CD4-positive, alpha-beta memory T cell (primary cell): Measurements from ENCODE around the gene SLBP. TPM values are rescaled to one million over a fixed set of nuclear protein-coding genes. Genes with fewer than 3 reads are reported as not detected.

Source experiments
- CTCF ChIA-PET: fragments of 350-600 bp; sonication (Branson Sonifier 250); formaldehyde crosslinking; loops from one replicate; lab custom pipeline; 2021; ENCODE audit warnings: inconsistent platforms; ENCODE audit not compliant: partially characterized antibody; lab: Charles Lee
- POLR2A ChIA-PET: fragments of 350-600 bp; sonication (Branson Sonifier 250); formaldehyde crosslinking; loops from one replicate; lab custom pipeline; 2021; ENCODE audit not compliant: partially characterized antibody; lab: Charles Lee
- DNase-seq, 5 donors: peaks; one replicate each; pipeline versions ENCODE4 v3.0.0 to v3.0.0-alpha.2; 2020 to 2022; ENCODE audit warnings: mixed read lengths in 1 of 5
- H3K27ac ChIP-seq: one replicate; pipeline ENCODE4 v1.7.0; 2013; ENCODE audit warnings: low read depth, low read length
- H3K27me3 ChIP-seq: 2 replicates; pipeline ENCODE4 v1.7.0; 2013; ENCODE audit warnings: mild to moderate bottlenecking, low read length, moderate library complexity; ENCODE audit not compliant: insufficient read depth
- H3K36me3 ChIP-seq: 2 replicates; pipeline ENCODE4 v1.7.0; 2013; ENCODE audit warnings: mild to moderate bottlenecking, low read length, moderate library complexity; ENCODE audit not compliant: insufficient read depth
- H3K4me1 ChIP-seq: 2 replicates; pipeline ENCODE4 v1.7.0; 2013; ENCODE audit warnings: mild to moderate bottlenecking, low read length, moderate library complexity; ENCODE audit not compliant: insufficient read depth
- H3K4me3 ChIP-seq, 2 donors: one replicate each; pipeline ENCODE4 v1.7.0; 2013; ENCODE audit warnings: low read length in 2 of 2, mild to moderate bottlenecking in 1 of 2
- H3K9me3 ChIP-seq, 2 donors: one replicate each; pipeline ENCODE4 v1.7.0; 2013; ENCODE audit warnings: low read length in 2 of 2, control low read depth in 1 of 2; ENCODE audit not compliant: control insufficient read depth in 1 of 2
- H3K27ac Mint-ChIP-seq, 7 donors: one replicate each; pipeline ENCODE4 v1.8.0; 2020 to 2021; ENCODE audit warnings: mixed read lengths in 7 of 7, mild to moderate bottlenecking in 6 of 7, inconsistent platforms in 3 of 7, moderate library complexity in 3 of 7
- H3K27me3 Mint-ChIP-seq, 2 donors: one replicate each; pipeline ENCODE4 v1.8.0; 2020 to 2021; ENCODE audit warnings: mixed read lengths in 2 of 2
- H3K36me3 Mint-ChIP-seq, 2 donors: one replicate each; pipeline ENCODE4 v1.8.0; 2020 to 2021; ENCODE audit warnings: mixed read lengths in 2 of 2, inconsistent platforms in 1 of 2, mild to moderate bottlenecking in 1 of 2
- H3K4me1 Mint-ChIP-seq, 4 donors: one replicate each; pipeline ENCODE4 v1.8.0; 2020 to 2021; ENCODE audit warnings: mixed read lengths in 4 of 4, mild to moderate bottlenecking in 1 of 4
- H3K4me3 Mint-ChIP-seq, 8 donors: one replicate each; pipeline ENCODE4 v1.8.0; 2020 to 2021; ENCODE audit warnings: mixed read lengths in 8 of 8, mild to moderate bottlenecking in 7 of 8, moderate library complexity in 6 of 8, inconsistent platforms in 3 of 8
- H3K9me3 Mint-ChIP-seq, 8 donors: one replicate each; pipeline ENCODE4 v1.8.0; 2020 to 2021; ENCODE audit warnings: mixed read lengths in 8 of 8, mild to moderate bottlenecking in 5 of 8, inconsistent platforms in 3 of 8, moderate library complexity in 1 of 8
- intact Hi-C: fragments of 100-400 bp; cut with micrococcal nuclease; formaldehyde crosslinking; loops from one replicate; pipeline ENCODE4 v1.15.1; 2023
- polyA plus RNA-seq, 2 donors: library from polyadenylated mRNA; unstranded; fragments of 300-500 nt; fragmentation: Illumina TruSeq; gene quantifications; one replicate each; pipeline ENCODE4 v1.2.3, GENCODE V29; 2021
- total RNA-seq, 2 experiments: library from RNA; stranded (reverse); gene quantifications; one replicate each; pipeline ENCODE4 v1.2.3, GENCODE V29; 2021

The SLBP gene
- total and polyA plus RNA-seq, 4 experiments from 2014 or later = 41.8 to 71.6 (median 58.0) TPM

DNA sequence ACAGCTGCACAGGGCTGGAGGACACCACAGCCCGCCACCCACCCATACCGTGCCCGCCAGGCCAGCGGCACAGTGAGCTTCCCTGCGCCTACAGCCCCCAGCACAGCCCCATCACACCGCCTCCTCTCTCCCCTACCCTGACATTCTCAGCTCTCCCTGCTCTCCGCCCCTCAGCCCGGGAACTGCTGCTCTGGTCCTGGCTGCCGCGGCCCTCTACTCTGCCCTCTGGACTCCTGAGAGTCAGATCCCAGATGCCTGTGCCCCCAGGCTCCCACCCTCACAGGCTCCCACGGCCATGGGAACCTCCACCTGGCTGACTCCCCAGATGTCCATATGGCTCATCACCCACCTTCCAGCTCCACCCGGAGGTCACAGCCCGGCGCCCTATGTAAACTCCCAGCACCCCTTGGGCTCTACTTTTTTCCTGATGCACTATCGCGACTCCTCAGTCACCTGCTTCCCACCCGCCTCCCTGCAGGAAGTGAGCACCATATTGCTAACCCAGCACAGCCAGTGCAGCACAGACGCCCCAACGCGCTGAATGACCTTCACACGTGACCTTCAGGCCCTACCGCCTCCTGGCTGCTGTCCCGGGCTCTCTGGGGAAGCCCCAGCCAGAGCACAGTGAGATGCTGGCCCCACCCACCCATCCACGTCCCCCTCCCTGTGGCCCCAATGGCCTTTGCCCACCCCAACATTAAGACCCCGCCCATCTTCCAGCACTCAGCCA, 51.0 kb downstream of the SLBP start:
- Mint-ChIP-seq H3K27me3 (no peaks in the 10 kb centered on the region), H3K27ac (no peak overlapping the region), H3K4me3 (no peak overlapping the region), H3K36me3 (no peaks in the 10 kb centered on the region), H3K9me3 (no peaks in the 10 kb centered on the region), H3K4me1 (peaks cover 0 to 2% (median 0%) of the 10 kb centered on the region in 4 donors)
- H3K36me3 ChIP-seq = no peaks in the 10 kb centered on the region
- no peaks in the 10 kb centered on the region for H3K9me3 ChIP-seq
- no peak overlapping the region for H3K4me3 ChIP-seq
- H3K27ac ChIP-seq = no peak overlapping the region
- POLR2A ChIA-PET = no interaction called here
- CTCF ChIA-PET = no interaction called here
- H3K27me3 ChIP-seq = no peaks in the 10 kb centered on the region
- intact Hi-C loops = no loop called here
- no peak for DNase-seq
- no peaks in the 10 kb centered on the region for H3K4me1 ChIP-seq

GRCh38 chr4:1659104-1660043, 52.7 kb downstream of the SLBP start:
- Histone ChIP-seq H3K9me3 (no peaks in the 10 kb centered on the region), H3K27me3 (no peaks in the 10 kb centered on the region), H3K36me3 (no peaks in the 10 kb centered on the region), H3K27ac (no peak overlapping the region), H3K4me1 (no peaks in the 10 kb centered on the region), H3K4me3 (no peak overlapping the region)
- H3K4me1 Mint-ChIP-seq = peaks cover 0 to 2% (median 0%) of the 10 kb centered on the region in 4 donors
- ChIA-PET POLR2A (no interaction called here), CTCF (interaction anchor here (0.9 kb wide), 1 partner anchor 34 kb away, joined by 3 read pairs; no protein-coding TSS in a partner anchor)
- intact Hi-C loops = no loop called here
- H3K4me3 Mint-ChIP-seq = no peak overlapping the region
- DNase-seq = no peak
- no peaks in the 10 kb centered on the region for H3K27me3 Mint-ChIP-seq
- no peak overlapping the region for H3K27ac Mint-ChIP-seq
- no peaks in the 10 kb centered on the region for H3K36me3 Mint-ChIP-seq
- no peaks in the 10 kb centered on the region for H3K9me3 Mint-ChIP-seq

GRCh38 chr4:1658581-1658980, 53.5 kb downstream of the SLBP start:
- CTCF ChIA-PET = no interaction called here
- no peaks in the 10 kb centered on the region for H3K36me3 ChIP-seq
- no peaks in the 10 kb centered on the region for H3K36me3 Mint-ChIP-seq

DNA sequence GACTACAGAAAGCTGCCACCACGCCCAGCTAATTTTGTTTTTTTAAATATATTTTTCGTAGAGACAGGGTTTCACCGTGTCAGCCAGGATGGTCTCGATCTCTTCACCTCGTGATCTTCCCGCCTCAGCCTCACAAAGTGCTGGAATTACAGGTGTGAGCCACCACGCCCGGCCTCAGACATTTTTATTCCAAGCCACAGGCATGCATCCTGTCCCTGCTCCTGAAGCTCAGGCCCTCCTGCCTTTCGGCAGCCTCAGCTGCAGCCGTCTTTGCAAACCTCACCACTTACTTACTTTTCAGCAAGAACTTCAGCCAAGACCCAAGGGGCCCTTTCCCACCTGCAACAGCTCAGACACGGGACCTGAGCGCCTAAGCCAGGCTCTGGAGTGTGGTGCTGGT, 54.0 kb downstream of the SLBP start:
- intact Hi-C loops = no loop called here
- no peaks in the 10 kb centered on the region for H3K36me3 ChIP-seq
- Mint-ChIP-seq H3K36me3 (no peaks in the 10 kb centered on the region), H3K27me3 (no peaks in the 10 kb centered on the region), H3K4me1 (peaks cover 0 to under 1% (median 0%) of the 10 kb centered on the region in 4 donors), H3K9me3 (no peaks in the 10 kb centered on the region), H3K27ac (no peak overlapping the region), H3K4me3 (no peak overlapping the region)
- no peaks in the 10 kb centered on the region for H3K27me3 ChIP-seq
- no peak for DNase-seq
- no peaks in the 10 kb centered on the region for H3K9me3 ChIP-seq
- no peak overlapping the region for H3K4me3 ChIP-seq
- ChIA-PET CTCF (interaction anchor here (1.2 kb wide), 1 partner anchor 35 kb away, joined by 3 read pairs; no protein-coding TSS in a partner anchor), POLR2A (no interaction called here)
- no peak overlapping the region for H3K27ac ChIP-seq
- H3K4me1 ChIP-seq = no peaks in the 10 kb centered on the region

More at GRCh38 chr4:1658581-1658980, 53.5 kb downstream of the SLBP start:
- H3K27me3 Mint-ChIP-seq = no peaks in the 10 kb centered on the region
- peaks cover 0 to 2% (median 0%) of the 10 kb centered on the region in 4 donors for H3K4me1 Mint-ChIP-seq
- no peak overlapping the region for H3K4me3 Mint-ChIP-seq
- H3K27ac ChIP-seq = no peak overlapping the region
- H3K9me3 ChIP-seq = no peaks in the 10 kb centered on the region
- intact Hi-C loops = no loop called here
- no peak overlapping the region for H3K4me3 ChIP-seq
- no peaks in the 10 kb centered on the region for H3K4me1 ChIP-seq
- H3K9me3 Mint-ChIP-seq = no peaks in the 10 kb centered on the region
- no peaks in the 10 kb centered on the region for H3K27me3 ChIP-seq
- no peak overlapping the region for H3K27ac Mint-ChIP-seq
- DNase-seq = no peak
- POLR2A ChIA-PET = no interaction called here

- Histone ChIP-seq H3K4me3 (no peak overlapping the region), H3K9me3 (no peaks in the 10 kb centered on the region), H3K4me1 (no peaks in the 10 kb centered on the region), H3K27me3 (no peaks in the 10 kb centered on the region), H3K36me3 (no peaks in the 10 kb centered on the region), H3K27ac (no peak overlapping the region)
- H3K36me3 Mint-ChIP-seq = no peaks in the 10 kb centered on the region
- no peak for DNase-seq
- intact Hi-C loops = no loop called here
- no peak overlapping the region for H3K4me3 Mint-ChIP-seq
- ChIA-PET CTCF (interaction anchor here (1.2 kb wide), 1 partner anchor 36 kb away, joined by 3 read pairs; no protein-coding TSS in a partner anchor), POLR2A (no interaction called here)
- no peak overlapping the region for H3K27ac Mint-ChIP-seq
- no peaks in the 10 kb centered on the region for H3K4me1 Mint-ChIP-seq
- H3K9me3 Mint-ChIP-seq = no peaks in the 10 kb centered on the region
- no peaks in the 10 kb centered on the region for H3K27me3 Mint-ChIP-seq
Measured at GRCh38 chr4:1656986-1657385, 55.1 kb downstream of the SLBP start.

- Mint-ChIP-seq H3K36me3 (no peaks in the 10 kb centered on the region), H3K4me1 (no peaks in the 10 kb centered on the region), H3K4me3 (no peak overlapping the region), H3K27me3 (no peaks in the 10 kb centered on the region), H3K27ac (no peak overlapping the region), H3K9me3 (no peaks in the 10 kb centered on the region)
- ChIA-PET CTCF (no interaction called here), POLR2A (no interaction called here)
- H3K4me3 ChIP-seq = no peak overlapping the region
- no peak overlapping the region for H3K27ac ChIP-seq
- no peak for DNase-seq
- H3K9me3 ChIP-seq = no peaks in the 10 kb centered on the region
- intact Hi-C loops = no loop called here
- H3K36me3 ChIP-seq = no peaks in the 10 kb centered on the region
- H3K4me1 ChIP-seq = no peaks in the 10 kb centered on the region
- H3K27me3 ChIP-seq = no peaks in the 10 kb centered on the region
Measured at GRCh38 chr4:1656132-1656531, 56.0 kb downstream of the SLBP start.

- CTCF ChIA-PET = no interaction called here
- intact Hi-C loops = no loop called here
- Histone ChIP-seq H3K27me3 (no peaks in the 10 kb centered on the region), H3K4me1 (no peaks in the 10 kb centered on the region), H3K27ac (no peak overlapping the region), H3K4me3 (no peak overlapping the region), H3K36me3 (no peaks in the 10 kb centered on the region), H3K9me3 (no peaks in the 10 kb centered on the region)
- no peaks in the 10 kb centered on the region for H3K4me1 Mint-ChIP-seq
- no peak for DNase-seq
- H3K27ac Mint-ChIP-seq = no peak overlapping the region
- POLR2A ChIA-PET = no interaction called here
- no peak overlapping the region for H3K4me3 Mint-ChIP-seq
- H3K36me3 Mint-ChIP-seq = no peaks in the 10 kb centered on the region
- no peaks in the 10 kb centered on the region for H3K9me3 Mint-ChIP-seq
- no peaks in the 10 kb centered on the region for H3K27me3 Mint-ChIP-seq
Measured at GRCh38 chr4:1655676-1656075, 56.4 kb downstream of the SLBP start.
